Left renal pelvis (tissue), 4 donors: Measurements from ENCODE around the gene RAPSN. TPM values are rescaled to one million over a fixed set of nuclear protein-coding genes. Genes with fewer than 3 reads are reported as not detected.
A peak's percentile ranks its signal among the peaks of the same experiment; 100 is the strongest.

Experiments used
- DNase-seq, 4 donors: peaks; one replicate each; pipeline ENCODE4 v3.0.0-alpha.2; 2013; ENCODE audit warnings: low read depth in 4 of 4, low spot score in 3 of 4
- polyA plus RNA-seq, 4 donors: library from polyadenylated mRNA; unstranded; fragments of 120-200 nt; gene quantifications; one replicate each; pipeline ENCODE4 v1.2.1, GENCODE V29; 2013; ENCODE audit not compliant: insufficient read length in 4 of 4

RAPSN gene
- polyA plus RNA-seq, 4 donors, result 0.17 to 0.26 TPM; not detected in 2

- no peak for DNase-seq
Observed at GRCh38 chr11:47409440-47410369, 39.2 kb downstream of the RAPSN start.

GRCh38 chr11:47408598-47409439 lies 40.1 kb downstream of the RAPSN start:
- DNase-seq, result peak in 1 of 4 donors; percentile 45

GRCh38 chr11:47407746-47408590 lies 41.0 kb downstream of the RAPSN start, which contains the start of gene SLC39A13:
Gene SLC39A13, plus strand, starts transcription at chr11:47408590. Its CDS starts 1,505 bp downstream, at chr11:47410095.
- peak; percentile 81 to 89 (median 87) for DNase-seq

GRCh38 chr11:47406896-47407745 lies 41.8 kb downstream of the RAPSN start:
- DNase-seq, result no peak

GRCh38 chr11:47403571-47403970 lies 45.4 kb downstream of the RAPSN start:
- DNase-seq, result no peak

GRCh38 chr11:47403135-47403534 lies 45.8 kb downstream of the RAPSN start:
- no peak for DNase-seq

GRCh38 chr11:47400768-47401279 lies 48.1 kb downstream of the RAPSN start:
- no peak for DNase-seq

- no peak for DNase-seq
Observed at GRCh38 chr11:47399860-47400767, 48.8 kb downstream of the RAPSN start.

GRCh38 chr11:47398551-47398950 lies 50.4 kb downstream of the RAPSN start:
- no peak for DNase-seq

GRCh38 chr11:47398011-47398410 lies 50.9 kb downstream of the RAPSN start:
- no peak for DNase-seq

GRCh38 chr11:47396049-47396320 lies 53.0 kb downstream of the RAPSN start:
- DNase-seq, result no peak

GRCh38 chr11:47395223-47396048 lies 53.5 kb downstream of the RAPSN start:
- no peak for DNase-seq

GRCh38 chr11:47394322-47395222 lies 54.4 kb downstream of the RAPSN start:
- DNase-seq, result no peak

GRCh38 chr11:47394050-47394321 lies 55.0 kb downstream of the RAPSN start:
- DNase-seq, result no peak

- DNase-seq, result no peak
Observed at GRCh38 chr11:47393163-47394049, 55.5 kb downstream of the RAPSN start.
